Liver (tissue), 9 donors: ENCODE data around the gene ACSL1. TPM values are rescaled to one million over a fixed set of nuclear protein-coding genes. Genes with fewer than 3 reads are reported as not detected.

ENCODE experiments used
- DNase-seq: peaks from one replicate; pipeline ENCODE4 v3.0.0-alpha.2; 2017; ENCODE audit warnings: low spot score
- H3K27ac ChIP-seq, 2 donors: one replicate each; pipeline ENCODE4 v1.7.0; 2013; ENCODE audit warnings: inconsistent platforms in 2 of 2, low read length in 2 of 2, control low read depth in 1 of 2, low read depth in 1 of 2, mild to moderate bottlenecking in 1 of 2
- H3K27me3 ChIP-seq, 4 donors: one replicate each; pipeline versions ENCODE4 v1.6.1 to v1.7.0; 2013; ENCODE audit warnings: low read length in 3 of 4, inconsistent platforms in 1 of 4, mild to moderate bottlenecking in 1 of 4, moderate library complexity in 1 of 4; ENCODE audit not compliant: control insufficient read depth in 4 of 4, insufficient read depth in 4 of 4
- H3K36me3 ChIP-seq, 4 donors: one replicate each; pipeline versions ENCODE4 v1.6.1 to v1.7.0; 2013; ENCODE audit warnings: low read length in 3 of 4, mild to moderate bottlenecking in 3 of 4, low read depth in 1 of 4, moderate library complexity in 1 of 4; ENCODE audit not compliant: control insufficient read depth in 4 of 4, insufficient read depth in 3 of 4
- H3K4me1 ChIP-seq, 4 donors: one replicate each; pipeline versions ENCODE4 v1.6.1 to v1.7.0; 2013; ENCODE audit warnings: low read length in 3 of 4, mild to moderate bottlenecking in 3 of 4, moderate library complexity in 1 of 4; ENCODE audit not compliant: control insufficient read depth in 4 of 4, insufficient read depth in 4 of 4
- H3K4me3 ChIP-seq, 3 donors: one replicate each; pipeline versions ENCODE4 v1.6.1 to v1.7.0; 2013; ENCODE audit warnings: low read length in 3 of 3, control low read depth in 1 of 3, low read depth in 1 of 3, mild to moderate bottlenecking in 1 of 3
- H3K9ac ChIP-seq, 2 donors: one replicate each; pipeline ENCODE4 v1.7.0; 2013; ENCODE audit warnings: low read length in 2 of 2, mild to moderate bottlenecking in 2 of 2, moderate library complexity in 2 of 2, control low read depth in 1 of 2, low read depth in 1 of 2
- H3K9me3 ChIP-seq, 4 donors: one replicate each; pipeline versions ENCODE4 v1.6.1 to v1.7.0; 2013; ENCODE audit warnings: low read length in 3 of 4; ENCODE audit not compliant: control insufficient read depth in 4 of 4
- EGR1 ChIP-seq, 2 donors: IDR thresholded peaks; 2 replicates each; pipeline ENCODE4 v1.6.1; 2016 to 2018; ENCODE audit warnings: antibody characterized with exemption in 2 of 2, low read depth in 2 of 2
- FOXA1 ChIP-seq: IDR thresholded peaks from 2 replicates; pipeline ENCODE4 v1.6.1; 2016; ENCODE audit warnings: antibody characterized with exemption
- FOXA2 ChIP-seq: IDR thresholded peaks from 2 replicates; pipeline ENCODE4 v1.6.1; 2016; ENCODE audit warnings: antibody characterized with exemption
- GABPA ChIP-seq, 2 donors: IDR thresholded peaks in 1 of 2; conservative IDR thresholded peaks in 1 of 2; 2 replicates each; pipeline ENCODE4 v1.6.1; 2016; ENCODE audit warnings: antibody characterized with exemption in 2 of 2, mild to moderate bottlenecking in 1 of 2, moderate library complexity in 1 of 2
- HNF4A ChIP-seq, 2 donors: conservative IDR thresholded peaks; 2 replicates each; pipeline ENCODE4 v1.6.1; 2016; ENCODE audit warnings: antibody characterized with exemption in 2 of 2, mild to moderate bottlenecking in 2 of 2
- HNF4G ChIP-seq: IDR thresholded peaks from 2 replicates; pipeline ENCODE4 v1.6.1; 2016; ENCODE audit warnings: antibody characterized with exemption
- RXRA ChIP-seq, 2 donors: IDR thresholded peaks; 2 replicates each; pipeline ENCODE4 v1.6.1; 2017 to 2018; ENCODE audit warnings: antibody characterized with exemption in 2 of 2, mild to moderate bottlenecking in 1 of 2
- YY1 ChIP-seq: IDR thresholded peaks from 2 replicates; pipeline ENCODE4 v1.6.1; 2016; ENCODE audit warnings: antibody characterized with exemption, mild to moderate bottlenecking
- WGBS: extraction: QIAGEN DNeasy Blood & Tissue Kit; methylation state at CpG from one replicate; pipeline ENCODE4 v1.1.7; 2013; 5-methylcytosine and 5-hydroxymethylcytosine counted together
- polyA plus RNA-seq, 2 donors: library from polyadenylated mRNA; stranded (reverse) in 1 of 2; unstranded in 1 of 2; fragments of 200-250 nt in 1 of 2; fragments of >200 nt in 1 of 2; fragmentation: Nextera tagmentation in 1 of 2; extraction: Ambion mirVana in 1 of 2; gene quantifications; one replicate each; pipeline versions ENCODE4 v1.2.1 to v1.2.3, GENCODE V29; 2013 to 2015
- total RNA-seq, 2 donors: library from RNA; depleted of rRNA; stranded (reverse); fragments of >200 nt; gene quantifications; one replicate each; pipeline ENCODE4 v1.2.3, GENCODE V29; 2014
- TF ChIP-seq, protein P1 (sequence below): IDR thresholded peaks from 2 replicates; pipeline ENCODE4 v1.6.1; 2016; ENCODE audit warnings: antibody characterized with exemption
- TF ChIP-seq, protein P2 (sequence below): IDR thresholded peaks from 2 replicates; pipeline ENCODE4 v1.6.1; 2016; ENCODE audit warnings: antibody characterized with exemption, mild to moderate bottlenecking
- TF ChIP-seq, protein P3 (sequence below): IDR thresholded peaks from 2 replicates; pipeline ENCODE4 v1.6.1; 2016; ENCODE audit warnings: antibody characterized with exemption
- donor health status: healthy.
- donor health status: healthy.
- donor health status: healthy.
- donor health status: healthy.
- donor health status: healthy.

Gene ACSL1
- total and polyA plus RNA-seq, 4 donors, result 210 to 2,226 (median 878) TPM

DNA sequence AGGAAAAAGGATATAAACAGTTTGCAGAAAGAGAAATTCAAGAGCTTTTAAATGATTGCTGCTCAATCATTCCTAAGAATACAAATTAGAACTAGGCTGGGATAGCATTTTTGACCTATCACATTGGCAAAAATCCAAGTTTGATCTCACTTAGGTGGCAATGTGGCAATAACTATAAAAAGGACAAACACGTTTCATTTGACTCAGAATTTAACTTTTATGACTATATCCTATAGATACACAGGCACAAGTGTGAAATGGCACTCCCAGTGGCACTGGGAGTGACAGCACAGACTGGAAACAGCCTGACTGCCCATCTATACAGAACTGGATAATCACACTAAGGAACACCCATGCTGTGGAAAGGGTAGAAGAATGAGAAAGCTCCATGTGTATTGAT is 103.0 kb downstream of the ACSL1 start:
- TF ChIP-seq GABPA (IDR thresholded peaks at IDR 0.05 in 1 of 2, conservative IDR thresholded peaks at IDR 0.05 in 1 of 2) (no peak), FOXA1 (no peak)
- Histone ChIP-seq H3K27me3 (no peaks in the 10 kb centered on the region), H3K4me1 (no peaks in the 10 kb centered on the region), H3K36me3 (peaks cover 0 to 1% (median 0%) of the 10 kb centered on the region in 4 donors), H3K4me3 (no peak overlapping the region), H3K9ac (no peak overlapping the region), H3K9me3 (peaks cover 0 to 3% (median 0%) of the 10 kb centered on the region in 4 donors), H3K27ac (no peak overlapping the region)
- no peak for DNase-seq
- 35% methylated on average over 1 of the region's 1 CpG for WGBS

DNA sequence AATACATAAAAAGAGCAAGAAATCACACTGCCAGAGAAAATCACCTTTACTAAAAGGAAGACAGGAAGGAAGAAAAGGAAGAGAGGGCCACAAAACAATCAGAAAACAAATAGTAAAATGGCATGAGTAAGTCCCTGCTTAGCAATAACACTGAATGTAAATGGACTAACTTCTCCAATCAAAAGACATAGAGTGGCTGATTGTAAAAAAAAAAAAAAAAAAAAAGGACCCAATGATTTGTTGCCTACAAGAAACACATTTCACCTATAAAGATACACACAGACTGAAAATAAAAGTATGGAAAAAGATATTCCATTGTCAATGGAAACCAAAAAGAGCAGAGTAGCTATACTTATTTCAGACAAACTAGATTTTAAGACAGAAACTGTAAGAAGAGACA is 104.5 kb downstream of the ACSL1 start:
- H3K9me3 ChIP-seq, result peaks cover 0 to 3% (median 0%) of the 10 kb centered on the region in 4 donors
- H3K36me3 ChIP-seq, result peaks cover 0 to 1% (median 0%) of the 10 kb centered on the region in 4 donors
- H3K4me1 ChIP-seq, result no peaks in the 10 kb centered on the region
- no peak for DNase-seq
- TF ChIP-seq FOXA2 (no peak), YY1 (no peak), EGR1 (IDR thresholded peaks at IDR 0.05; ENCODE audit: low read depth in 2 of 2) (no peak), FOXA1 (no peak), HNF4A (conservative IDR thresholded peaks at IDR 0.05) (no peak)
- TF ChIP-seq, protein P1, sequence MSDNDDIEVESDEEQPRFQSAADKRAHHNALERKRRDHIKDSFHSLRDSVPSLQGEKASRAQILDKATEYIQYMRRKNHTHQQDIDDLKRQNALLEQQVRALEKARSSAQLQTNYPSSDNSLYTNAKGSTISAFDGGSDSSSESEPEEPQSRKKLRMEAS, result no peak
- no peak overlapping the region for H3K9ac ChIP-seq
- H3K27ac ChIP-seq, result no peak overlapping the region
- H3K27me3 ChIP-seq, result no peaks in the 10 kb centered on the region
- H3K4me3 ChIP-seq, result no peak overlapping the region

DNA sequence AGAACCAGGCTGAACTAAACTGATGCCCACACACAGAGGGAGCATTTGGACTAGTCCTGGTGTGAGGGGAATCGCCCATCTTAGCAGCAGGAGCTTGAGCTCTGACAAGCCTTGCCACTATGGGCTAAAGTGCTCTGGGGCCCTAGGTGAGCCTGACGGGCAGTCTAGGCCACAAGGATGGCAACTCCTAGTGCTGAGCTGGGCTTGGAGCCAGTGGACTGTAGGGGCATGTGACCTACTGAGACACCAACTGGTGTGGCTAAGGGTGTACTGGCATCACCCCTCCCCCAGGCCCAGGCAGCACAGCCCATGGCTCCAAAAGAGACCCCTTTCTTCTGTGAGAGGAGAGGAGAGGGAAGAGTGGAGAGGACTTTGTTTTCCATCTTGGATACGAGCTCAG is 106.4 kb downstream of the ACSL1 start:
- H3K27me3 ChIP-seq, result no peaks in the 10 kb centered on the region
- whole genome bisulfite sequencing, result 89% methylated on average over 3 of the region's 3 CpGs
- H3K4me3 ChIP-seq, result no peak overlapping the region
- H3K27ac ChIP-seq, result no peak overlapping the region
- DNase-seq, result no peak
- H3K9me3 ChIP-seq, result peaks cover 0 to 3% (median 0%) of the 10 kb centered on the region in 4 donors
- no peaks in the 10 kb centered on the region for H3K4me1 ChIP-seq
- no peaks in the 10 kb centered on the region for H3K36me3 ChIP-seq
- TF ChIP-seq GABPA (IDR thresholded peaks at IDR 0.05 in 1 of 2, conservative IDR thresholded peaks at IDR 0.05 in 1 of 2) (no peak), FOXA2 (no peak), HNF4G (no peak), RXRA (IDR thresholded peaks at IDR 0.05) (no peak)
- TF ChIP-seq, protein P2, sequence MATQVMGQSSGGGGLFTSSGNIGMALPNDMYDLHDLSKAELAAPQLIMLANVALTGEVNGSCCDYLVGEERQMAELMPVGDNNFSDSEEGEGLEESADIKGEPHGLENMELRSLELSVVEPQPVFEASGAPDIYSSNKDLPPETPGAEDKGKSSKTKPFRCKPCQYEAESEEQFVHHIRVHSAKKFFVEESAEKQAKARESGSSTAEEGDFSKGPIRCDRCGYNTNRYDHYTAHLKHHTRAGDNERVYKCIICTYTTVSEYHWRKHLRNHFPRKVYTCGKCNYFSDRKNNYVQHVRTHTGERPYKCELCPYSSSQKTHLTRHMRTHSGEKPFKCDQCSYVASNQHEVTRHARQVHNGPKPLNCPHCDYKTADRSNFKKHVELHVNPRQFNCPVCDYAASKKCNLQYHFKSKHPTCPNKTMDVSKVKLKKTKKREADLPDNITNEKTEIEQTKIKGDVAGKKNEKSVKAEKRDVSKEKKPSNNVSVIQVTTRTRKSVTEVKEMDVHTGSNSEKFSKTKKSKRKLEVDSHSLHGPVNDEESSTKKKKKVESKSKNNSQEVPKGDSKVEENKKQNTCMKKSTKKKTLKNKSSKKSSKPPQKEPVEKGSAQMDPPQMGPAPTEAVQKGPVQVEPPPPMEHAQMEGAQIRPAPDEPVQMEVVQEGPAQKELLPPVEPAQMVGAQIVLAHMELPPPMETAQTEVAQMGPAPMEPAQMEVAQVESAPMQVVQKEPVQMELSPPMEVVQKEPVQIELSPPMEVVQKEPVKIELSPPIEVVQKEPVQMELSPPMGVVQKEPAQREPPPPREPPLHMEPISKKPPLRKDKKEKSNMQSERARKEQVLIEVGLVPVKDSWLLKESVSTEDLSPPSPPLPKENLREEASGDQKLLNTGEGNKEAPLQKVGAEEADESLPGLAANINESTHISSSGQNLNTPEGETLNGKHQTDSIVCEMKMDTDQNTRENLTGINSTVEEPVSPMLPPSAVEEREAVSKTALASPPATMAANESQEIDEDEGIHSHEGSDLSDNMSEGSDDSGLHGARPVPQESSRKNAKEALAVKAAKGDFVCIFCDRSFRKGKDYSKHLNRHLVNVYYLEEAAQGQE, result no peak
- TF ChIP-seq, protein P3, sequence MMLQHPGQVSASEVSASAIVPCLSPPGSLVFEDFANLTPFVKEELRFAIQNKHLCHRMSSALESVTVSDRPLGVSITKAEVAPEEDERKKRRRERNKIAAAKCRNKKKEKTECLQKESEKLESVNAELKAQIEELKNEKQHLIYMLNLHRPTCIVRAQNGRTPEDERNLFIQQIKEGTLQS, result no peak
- no peak overlapping the region for H3K9ac ChIP-seq
